ENCODE data around the gene CACNA1I.

Gene CACNA1I

GRCh38 chr22:39568278-39568981 is 2.1 kb upstream of the CACNA1I start:
- DNase-seq = no peak

GRCh38 chr22:39569066-39569465 is 1.5 kb upstream of the CACNA1I start:
- DNase-seq = no peak

GRCh38 chr22:39570226-39570625 is 327 bp upstream of the CACNA1I start:
- DNase-seq = no peak

DNA sequence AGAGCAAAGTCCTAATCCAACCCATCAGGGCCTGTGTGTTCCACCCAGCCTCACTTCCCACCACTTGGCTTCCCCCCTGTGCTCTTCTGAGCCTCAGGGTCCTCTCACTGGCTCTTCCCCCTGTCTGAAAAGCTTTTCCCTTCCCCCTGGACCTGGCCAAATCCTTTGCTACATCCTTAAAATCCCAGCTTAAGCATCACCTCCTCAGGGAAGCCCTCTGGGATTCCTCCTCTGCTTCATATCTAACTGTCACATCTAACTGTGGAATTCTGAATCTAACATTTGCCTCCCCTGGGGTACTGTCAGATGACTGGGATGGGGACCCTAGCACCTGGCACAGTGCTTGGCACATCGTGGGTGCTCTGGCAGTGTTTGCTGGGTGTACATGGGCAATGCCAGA is 985 bp downstream of the CACNA1I start:
- no peak for DNase-seq

DNA sequence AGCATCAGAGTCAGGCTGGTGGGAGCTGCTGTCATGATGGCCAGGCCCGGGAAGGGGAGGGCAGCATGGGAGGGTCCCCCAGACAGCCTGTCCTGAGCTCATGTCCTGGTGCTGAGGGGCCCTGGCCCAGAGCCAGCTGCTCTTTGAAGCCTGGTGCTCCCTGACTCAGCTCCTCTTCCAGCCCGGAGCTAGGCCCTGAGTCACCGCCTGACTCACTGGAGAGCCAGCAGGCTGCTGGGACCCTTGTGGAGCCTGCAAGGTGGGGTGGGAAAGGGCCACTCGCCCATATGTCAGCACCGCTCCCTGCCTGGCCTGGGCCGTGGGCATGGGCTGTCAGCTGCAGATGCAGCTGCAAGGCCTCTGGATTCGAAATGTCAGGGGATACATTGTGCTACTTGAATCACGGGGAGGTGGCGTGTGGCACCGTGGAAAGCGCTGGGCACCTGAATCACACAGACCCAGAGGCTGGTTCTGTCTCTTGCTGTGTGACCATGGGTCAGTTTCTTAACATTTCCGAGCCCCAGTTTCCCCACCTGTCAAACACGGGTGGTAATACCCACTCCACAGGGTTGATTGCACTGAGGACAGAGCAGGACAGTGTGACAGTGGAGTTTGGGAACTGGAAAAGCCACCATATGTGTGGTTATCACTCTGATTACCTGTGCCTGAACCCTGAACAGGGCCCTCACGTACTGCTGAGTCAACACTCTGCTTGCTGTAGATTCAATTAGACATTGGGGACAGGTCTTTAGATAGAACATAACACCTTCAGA is 4.4 kb downstream of the CACNA1I start:
- peak; percentile 91 for DNase-seq

GRCh38 chr22:39575552-39575825 is 4.9 kb downstream of the CACNA1I start:
- no peak for DNase-seq

- no peak for DNase-seq
Observed at GRCh38 chr22:39576027-39576426, 5.5 kb downstream of the CACNA1I start.

GRCh38 chr22:39577366-39577765 is 6.8 kb downstream of the CACNA1I start:
- DNase-seq = no peak

- DNase-seq = no peak
Observed at GRCh38 chr22:39577900-39578299, 7.3 kb downstream of the CACNA1I start.

DNA sequence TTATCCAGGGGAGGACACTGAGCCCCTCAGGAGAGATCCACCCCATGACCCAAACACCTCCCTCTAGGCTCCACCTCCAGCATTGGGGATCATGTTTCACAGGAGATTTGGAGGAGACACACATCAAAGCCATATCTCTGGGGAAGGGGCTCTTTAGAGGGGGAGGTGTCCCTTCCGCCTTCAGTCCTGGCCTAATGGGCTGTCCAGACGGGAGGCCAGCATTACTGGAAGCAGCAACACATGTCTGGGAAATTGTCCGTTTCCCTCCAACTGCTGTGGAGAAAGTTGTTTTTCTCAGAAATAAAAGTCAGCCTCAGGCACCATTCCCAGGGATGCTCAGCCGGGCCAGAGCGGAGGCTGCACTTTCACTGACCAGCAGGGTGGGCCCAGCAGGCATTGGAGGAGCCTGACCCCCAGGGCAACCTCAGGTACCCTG is 9.5 kb downstream of the CACNA1I start:
- no peak for DNase-seq

DNA sequence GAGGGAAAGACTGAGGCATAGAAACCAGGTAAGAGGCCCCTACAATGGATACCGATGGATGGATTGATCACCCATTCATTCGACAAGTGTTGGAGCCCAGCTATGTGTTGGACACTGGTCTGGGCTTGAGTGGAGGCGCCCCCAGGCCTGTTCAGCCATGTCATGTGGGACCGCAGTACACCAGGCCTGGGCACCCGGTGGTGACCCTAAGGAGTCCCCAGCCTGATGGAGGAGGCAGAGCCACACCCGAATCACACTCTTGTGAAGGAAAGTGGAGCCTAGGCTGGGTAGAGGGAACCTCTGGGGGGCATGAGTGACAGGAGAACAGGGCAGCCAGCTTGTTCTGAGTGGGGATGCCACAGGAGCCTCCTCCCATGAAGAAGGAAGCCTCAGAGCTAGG is 10.2 kb downstream of the CACNA1I start:
- DNase-seq = no peak

DNA sequence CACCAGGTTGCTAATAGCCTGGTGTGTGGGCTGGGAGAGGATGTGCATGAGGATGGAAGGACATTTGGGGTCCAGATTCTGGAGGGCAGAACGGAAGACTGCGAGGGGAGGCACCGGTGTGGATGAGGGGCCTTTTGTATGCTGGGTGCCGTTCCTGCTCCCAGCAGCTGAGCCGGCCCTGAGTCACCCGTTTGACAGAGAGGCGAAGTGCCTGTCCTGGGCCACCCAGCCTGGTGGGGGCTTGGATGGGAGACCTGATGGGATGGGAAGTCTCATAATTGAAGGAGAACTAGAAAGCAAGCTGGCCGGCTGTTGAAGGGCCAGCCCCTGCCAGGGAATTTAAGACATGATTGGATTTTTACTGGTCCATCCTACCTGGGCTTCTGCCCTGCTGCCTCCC is 10.8 kb downstream of the CACNA1I start:
- DNase-seq = no peak

DNA sequence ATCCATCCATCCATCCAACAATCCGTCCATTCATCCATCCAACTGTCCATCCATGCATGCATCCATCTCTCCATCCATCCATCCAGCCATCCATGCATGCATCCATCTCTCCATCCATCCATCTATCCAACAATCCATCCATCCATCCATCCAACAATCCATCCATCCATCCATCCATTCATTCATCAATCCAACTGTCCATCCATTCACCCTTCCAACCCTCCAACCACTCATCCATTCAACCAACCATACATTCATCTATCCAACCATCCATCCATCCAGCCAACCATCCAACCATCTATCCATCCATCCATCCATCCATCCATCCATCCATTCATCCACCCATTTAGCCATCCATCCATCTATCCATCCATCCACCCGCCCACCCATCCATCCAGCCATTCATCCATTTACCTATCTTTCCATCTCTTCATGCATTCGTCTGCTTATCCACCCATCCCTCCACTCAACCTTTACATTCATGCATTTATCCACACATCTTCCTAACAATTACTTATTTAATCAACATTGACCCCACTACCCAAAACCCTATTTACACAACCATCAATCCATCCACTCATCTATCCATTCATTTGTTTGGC is 12.6 kb downstream of the CACNA1I start:
- DNase-seq = no peak

GRCh38 chr22:39589875-39590274 is 19.3 kb downstream of the CACNA1I start:
- DNase-seq = no peak

DNA sequence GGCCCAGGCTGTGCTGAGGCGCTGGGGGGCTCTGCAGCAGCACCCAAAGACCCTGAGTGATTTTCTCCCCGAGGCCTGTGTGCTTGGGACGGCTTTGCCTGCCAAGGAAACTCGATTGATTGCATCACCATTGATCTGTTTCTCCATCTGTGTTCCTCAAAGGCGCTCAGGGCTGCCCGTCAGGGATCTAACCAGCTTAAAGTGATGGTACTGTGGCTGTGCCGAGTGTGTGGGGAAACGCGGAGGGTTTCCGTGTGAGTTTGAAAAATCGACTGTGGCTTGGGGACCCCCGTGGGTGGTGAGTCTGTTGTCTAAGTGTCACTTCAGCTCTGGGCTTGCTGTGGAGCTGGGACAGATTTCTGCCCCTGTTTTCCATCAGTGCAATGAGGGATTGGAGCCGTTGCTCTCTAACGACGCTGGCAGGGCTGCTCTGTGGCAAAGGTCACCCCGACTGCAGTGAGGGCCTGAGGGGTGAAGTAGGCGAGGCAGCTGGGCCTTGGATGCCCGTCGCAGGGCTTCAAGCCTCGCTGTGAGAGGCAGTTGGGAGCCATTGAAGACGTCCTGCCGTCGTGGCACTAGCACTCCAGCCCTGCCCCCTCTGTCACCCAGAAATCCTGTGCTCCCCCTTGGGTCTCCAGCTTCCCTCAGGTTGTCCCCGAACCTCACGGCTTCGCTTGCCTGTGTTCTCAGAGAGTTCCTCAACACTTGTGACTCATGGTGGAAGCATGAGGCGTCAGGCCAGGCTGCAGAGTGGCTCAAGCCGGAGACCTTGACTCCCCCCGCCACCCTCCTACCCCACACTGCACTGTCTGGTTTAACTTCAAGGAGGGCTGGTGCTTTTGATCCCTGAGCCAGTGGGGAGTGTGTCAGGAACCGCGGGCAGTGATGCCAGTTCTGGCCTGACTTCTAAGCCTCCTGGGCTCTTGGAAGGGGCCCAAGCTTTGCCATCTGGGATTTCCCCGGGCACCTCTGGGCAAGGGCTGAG is 21.8 kb downstream of the CACNA1I start:
- DNase-seq = peak; percentile 70

DNA sequence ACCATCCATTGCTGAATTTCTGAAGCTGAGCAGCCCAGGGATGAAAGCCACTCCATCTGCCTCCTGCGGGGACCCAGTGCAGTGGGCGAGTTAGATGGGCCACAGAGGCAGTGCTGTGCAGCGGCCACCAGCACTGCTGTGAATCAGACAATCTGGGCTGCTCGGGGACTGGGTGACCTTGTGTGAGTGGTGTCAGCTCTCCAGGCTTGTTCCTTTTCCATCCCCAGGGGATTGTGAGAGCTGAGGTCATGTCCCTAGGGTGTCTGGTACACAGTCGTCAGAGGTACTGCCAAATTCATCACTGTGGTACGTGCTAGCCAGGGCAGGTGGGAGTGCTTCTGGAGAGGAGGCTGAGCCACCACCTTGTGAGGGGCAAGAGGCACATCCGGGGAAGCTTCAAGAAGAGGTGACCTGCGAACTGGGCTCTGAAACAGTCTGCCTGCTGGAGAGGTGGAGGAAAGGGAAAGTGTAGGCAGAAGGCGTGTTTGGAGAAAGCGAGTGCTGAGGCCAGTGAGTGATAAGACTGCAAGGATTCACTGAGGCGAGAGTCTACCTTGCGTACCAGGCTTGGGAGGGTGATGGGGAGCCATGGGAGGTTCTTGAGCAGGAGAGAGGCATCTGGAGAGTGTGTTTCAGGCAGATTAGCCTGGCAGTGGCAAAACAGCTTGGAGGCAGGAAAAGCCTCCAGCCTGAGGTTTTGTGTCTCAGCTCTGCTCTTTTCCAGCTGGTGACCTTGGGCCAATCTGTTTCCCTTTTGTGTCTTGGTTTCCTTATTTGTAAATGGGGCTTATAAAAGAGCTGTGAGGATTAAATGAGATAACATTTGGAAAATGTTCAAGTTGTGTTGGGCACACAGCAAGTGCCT is 22.7 kb downstream of the CACNA1I start:
- peak; percentile 14 for DNase-seq

GRCh38 chr22:39593931-39594285 is 23.4 kb downstream of the CACNA1I start:
- no peak for DNase-seq

DNA sequence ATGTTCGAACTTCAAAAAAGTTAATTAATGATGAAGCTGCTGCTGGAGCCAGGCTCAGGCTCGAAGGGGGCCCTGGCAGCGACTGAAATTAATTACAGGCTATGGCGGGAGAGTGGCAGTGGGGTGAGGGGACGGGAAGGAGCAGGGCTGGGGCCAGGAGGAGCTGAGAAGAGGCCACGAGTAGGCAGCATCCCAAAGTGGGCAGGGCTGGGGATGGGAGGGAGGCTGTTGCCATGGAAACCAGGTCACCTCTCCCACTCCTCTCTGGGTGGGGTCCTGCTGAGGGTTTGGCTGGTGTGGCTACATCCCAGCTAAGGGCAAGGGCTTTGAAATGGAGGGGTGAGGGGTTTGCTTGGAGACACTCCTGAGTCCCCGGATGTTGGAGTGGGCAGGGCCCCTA is 23.9 kb downstream of the CACNA1I start:
- DNase-seq = no peak

DNA sequence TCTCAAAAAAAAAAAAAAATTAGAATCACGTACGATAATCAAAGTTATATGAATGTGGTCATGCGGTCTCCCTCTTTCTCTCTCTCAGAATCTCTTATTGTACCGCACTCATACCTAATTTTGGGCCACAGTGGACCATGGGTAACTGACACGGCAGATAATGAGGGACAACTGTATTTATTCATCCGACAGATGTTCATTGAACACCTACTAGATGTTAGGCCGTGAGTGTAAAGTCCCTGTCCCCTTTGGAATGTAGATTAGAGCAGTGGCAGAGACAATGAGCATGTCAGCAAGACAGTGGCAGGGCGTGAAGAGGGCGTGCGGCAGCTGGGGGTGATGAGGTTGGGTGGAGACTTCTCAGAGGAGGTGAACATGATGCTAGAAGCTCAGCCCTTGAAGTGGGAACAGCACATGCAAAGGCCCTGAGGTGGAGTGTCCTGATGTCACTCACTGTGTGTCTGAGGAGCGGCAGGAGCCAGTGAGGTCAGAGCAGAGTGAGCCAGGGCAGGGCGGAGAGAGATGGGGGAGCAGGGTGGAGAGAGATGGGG is 25.1 kb downstream of the CACNA1I start:
- DNase-seq = no peak

GRCh38 chr22:39596601-39597000 is 26.0 kb downstream of the CACNA1I start:
- DNase-seq = no peak

- no peak for DNase-seq
Observed at GRCh38 chr22:39597236-39597869, 26.8 kb downstream of the CACNA1I start.

Data from fibroblast of skin of scalp (primary cell).